ENCODE measurements around the gene SCAND1.

The SCAND1 gene

GRCh38 chr20:35903843-35904242 lies 50.5 kb downstream of the SCAND1 start:
- no peak for ATAC-seq

All from activated CD4-positive, CD25-positive, alpha-beta regulatory T cell treated with anti-CD3 and anti-CD28 coated beads, Interleukin-2, amount 50 U/mL, for 24 hours (primary cell).